GM12891 (cell line): ENCODE measurements around the gene LYST.

Experiments
- DNase-seq: peaks from one replicate; pipeline ENCODE4 v3.0.0; 2011; ENCODE audit warnings: low spot score; ENCODE audit not compliant: insufficient read length
- FAIRE-seq: peaks from 2 replicates; lab custom pipeline; 2011; peaks lifted over from hg19 to GRCh38; lab: Jason Lieb, UNC
- PAX5 ChIP-seq: IDR thresholded peaks from 2 replicates; pipeline ENCODE4 v1.6.1; 2011; ENCODE audit warnings: low read length, moderate library complexity, mild to moderate bottlenecking; ENCODE audit not compliant: insufficient read depth, severe bottlenecking
- POLR2A ChIP-seq: IDR thresholded peaks from 2 replicates; pipeline ENCODE4 v1.6.1; 2011; ENCODE audit warnings: low read depth, low read length, control low read depth
- POLR2AphosphoS5 ChIP-seq: IDR thresholded peaks from 2 replicates; pipeline ENCODE4 v1.6.1; 2011; ENCODE audit warnings: low read depth, low read length, control low read depth
- POU2F2 ChIP-seq: IDR thresholded peaks from 2 replicates; pipeline ENCODE4 v1.6.1; 2011; ENCODE audit warnings: low read depth, mild to moderate bottlenecking, control low read depth, low read length, moderate library complexity
- SPI1 ChIP-seq: IDR thresholded peaks from 2 replicates; pipeline ENCODE4 v1.6.1; 2011; ENCODE audit warnings: low read depth, low read length, control low read depth
- TAF1 ChIP-seq: IDR thresholded peaks from 2 replicates; pipeline ENCODE4 v1.6.1; 2011; ENCODE audit warnings: low read depth, low read length, control low read depth

The LYST gene

DNA sequence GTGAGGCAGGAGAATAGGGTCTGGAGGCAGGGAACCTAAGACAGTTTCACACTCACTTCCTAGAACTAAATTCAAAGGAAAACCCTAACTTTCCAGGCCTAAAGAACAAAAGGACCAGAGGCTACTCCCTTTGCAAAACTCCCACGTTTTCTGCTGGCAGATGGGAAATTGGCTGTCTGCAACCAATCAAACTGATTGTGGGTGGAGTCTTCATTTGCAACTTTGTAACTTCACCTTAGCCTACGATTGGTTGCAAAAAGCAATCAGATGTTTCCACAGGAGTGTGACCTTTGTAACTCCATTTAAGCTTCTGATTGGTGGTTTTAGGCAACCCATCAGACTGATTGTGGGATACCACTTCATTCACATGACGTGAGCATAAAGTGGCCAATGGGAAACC, 197.4 kb downstream of the LYST start:
- TF ChIP-seq POLR2A (no peak), POU2F2 (no peak), PAX5 (no peak), POLR2AphosphoS5 (no peak), TAF1 (no peak), SPI1 (no peak)
- FAIRE-seq (no peak), DNase-seq (no peak)

DNA sequence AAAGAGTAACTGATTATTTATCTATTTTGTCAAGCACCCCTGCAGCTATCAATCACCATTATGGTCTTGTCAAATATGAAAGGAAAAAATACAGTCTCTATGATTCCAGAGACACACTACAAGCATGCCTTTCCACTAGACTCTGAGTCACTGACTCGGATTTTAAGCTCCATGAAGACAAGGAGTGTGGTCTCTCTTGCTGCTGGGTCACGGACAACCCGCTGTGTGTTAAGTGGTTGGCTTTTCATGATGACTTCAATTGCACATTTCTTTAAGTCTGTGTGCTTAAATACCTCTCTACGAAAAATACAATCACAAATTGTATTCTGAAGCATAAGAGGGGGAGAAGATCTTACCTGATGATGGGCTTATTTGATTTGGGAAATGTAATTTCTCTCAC, 203.1 kb downstream of the LYST start:
- TF ChIP-seq PAX5 (no peak), POU2F2 (no peak), TAF1 (no peak), POLR2AphosphoS5 (no peak), POLR2A (no peak), SPI1 (no peak)
- DNase-seq (no peak), FAIRE-seq (no peak)

DNA sequence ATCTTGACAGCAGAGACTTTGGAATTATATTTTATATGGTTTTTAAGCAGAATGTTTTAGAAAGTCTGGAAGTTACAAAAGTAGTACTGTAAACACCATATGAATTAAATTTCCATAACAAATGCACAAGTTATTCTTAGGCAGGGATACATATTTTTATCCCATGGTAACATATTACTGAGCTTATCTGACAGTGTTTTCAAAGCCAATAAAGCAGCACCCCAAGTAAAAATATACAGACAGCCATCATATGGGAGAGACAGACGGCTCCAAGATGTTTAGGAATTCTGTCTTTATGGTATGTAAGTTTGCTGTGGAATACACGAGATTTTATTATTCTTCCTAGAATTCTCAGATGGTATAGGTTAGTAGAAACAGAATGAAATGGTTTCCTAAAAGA, 205.1 kb downstream of the LYST start:
- no peak for TF ChIP-seq SPI1
- FAIRE-seq (no peak), DNase-seq (no peak)

DNA sequence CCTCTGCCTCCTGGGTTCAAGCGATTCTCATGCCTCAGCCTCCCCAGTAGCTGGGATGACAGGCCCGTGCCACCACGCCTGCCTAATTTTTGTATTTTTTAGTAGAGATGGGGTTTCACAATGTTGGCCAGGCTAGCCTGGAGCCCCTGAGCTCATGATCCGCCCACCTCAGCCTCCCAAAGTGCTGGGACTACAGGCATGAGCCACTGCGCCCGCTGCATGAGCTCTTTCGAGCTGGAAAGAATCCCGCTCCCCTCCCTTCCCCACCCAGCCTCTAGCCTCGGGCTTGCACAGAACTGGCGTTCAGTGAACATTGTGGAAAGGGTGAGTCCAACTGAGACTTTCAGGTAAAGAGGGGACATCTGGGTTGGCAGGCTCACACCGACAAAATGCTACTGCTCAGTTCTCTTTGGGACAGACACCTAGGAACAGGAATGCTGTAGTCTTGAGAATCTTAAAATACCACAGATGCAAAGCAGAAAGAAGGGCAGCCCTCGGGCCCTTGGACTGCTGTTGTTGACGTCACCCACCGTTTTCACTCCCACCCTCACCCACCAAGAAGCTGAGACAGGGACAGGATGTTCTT, 207.4 kb downstream of the LYST start:
- no peak for DNase-seq
- TF ChIP-seq PAX5 (no peak), POU2F2 (no peak), TAF1 (no peak), SPI1 (no peak), POLR2A (no peak), POLR2AphosphoS5 (no peak)
- FAIRE-seq: no peak

DNA sequence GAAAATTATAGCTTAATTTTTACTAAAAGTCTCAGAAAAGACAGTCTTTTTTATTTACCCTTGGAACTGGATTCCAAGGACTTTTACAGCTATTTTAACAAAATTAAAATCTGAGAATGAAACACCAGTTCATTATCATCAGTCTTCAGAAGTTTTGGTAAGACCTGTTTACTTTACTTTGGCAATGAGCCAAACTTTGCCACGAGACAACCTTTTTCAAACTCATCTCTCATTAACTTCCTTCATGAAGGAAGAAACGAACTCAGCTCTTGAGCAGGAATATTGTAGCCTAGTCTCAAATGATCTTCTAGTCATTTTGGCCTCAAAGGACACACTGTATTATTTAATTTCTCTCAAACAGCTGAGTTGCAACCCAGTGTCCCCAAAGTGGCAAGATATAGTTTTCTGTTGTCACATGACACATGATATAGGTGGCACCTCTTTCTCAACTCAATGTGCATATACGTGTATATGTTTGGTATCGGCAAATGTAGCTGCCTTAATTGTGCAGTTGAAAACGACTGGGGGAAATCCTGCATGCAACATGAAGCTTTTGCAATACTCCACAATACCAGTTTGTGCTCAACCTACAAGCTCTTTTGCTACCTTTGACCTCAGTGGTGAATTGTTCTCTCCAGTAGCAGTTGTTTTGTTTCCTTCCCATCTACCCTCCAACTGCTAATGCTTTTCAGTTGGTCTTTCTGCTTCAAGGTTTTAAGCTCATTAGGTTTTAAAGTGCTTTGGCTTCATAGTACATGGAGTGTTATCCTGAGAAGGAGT, 208.8 kb downstream of the LYST start:
- FAIRE-seq (no peak), DNase-seq (no peak)
- TF ChIP-seq SPI1: no peak
- TF ChIP-seq TAF1: no peak
- no peak for TF ChIP-seq POLR2AphosphoS5
- TF ChIP-seq PAX5: no peak
- TF ChIP-seq POU2F2: no peak
- no peak for TF ChIP-seq POLR2A

DNA sequence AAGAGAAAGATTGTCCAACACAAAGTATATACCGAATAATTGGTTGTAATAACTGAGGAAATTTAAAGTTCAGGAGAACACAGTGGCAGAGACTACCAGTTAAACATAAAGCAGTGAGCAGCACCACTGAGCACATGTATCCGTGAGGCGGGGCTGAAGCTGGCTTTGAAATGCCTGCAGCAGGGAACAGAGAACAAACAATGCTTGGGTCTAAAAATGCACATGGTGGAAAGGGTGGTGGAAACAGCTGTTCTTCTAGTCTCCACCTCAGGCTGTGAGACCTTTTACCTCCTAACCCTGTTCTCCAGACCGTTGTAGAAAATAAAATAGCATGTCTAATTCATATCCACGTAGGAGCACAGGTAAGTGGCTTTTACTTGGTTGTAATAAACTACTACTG, 209.4 kb downstream of the LYST start:
- FAIRE-seq (no peak), DNase-seq (no peak)
- TF ChIP-seq POLR2AphosphoS5: no peak
- no peak for TF ChIP-seq PAX5
- TF ChIP-seq POU2F2: no peak
- no peak for TF ChIP-seq SPI1
- TF ChIP-seq POLR2A: no peak
- no peak for TF ChIP-seq TAF1

DNA sequence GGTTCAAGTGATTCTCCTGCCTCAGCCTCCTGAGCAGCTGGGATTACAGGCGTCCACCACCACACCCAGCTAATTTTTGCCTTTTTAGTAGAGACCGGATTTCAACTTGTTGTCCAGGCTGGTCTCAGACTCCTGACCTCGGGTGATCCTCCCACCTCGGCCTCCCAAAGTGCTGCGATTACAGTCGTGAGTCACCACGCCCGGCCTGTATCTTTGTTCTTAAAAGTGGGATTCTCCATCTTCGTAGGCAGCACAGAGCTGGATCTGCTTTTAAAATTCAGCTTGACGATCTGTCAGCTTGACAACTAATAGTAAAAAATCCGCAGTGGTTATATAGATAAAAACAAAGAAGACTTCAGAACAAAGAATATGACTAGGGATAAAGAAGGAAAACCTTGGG, 214.3 kb downstream of the LYST start:
- no peak for DNase-seq
- no peak for FAIRE-seq
- TF ChIP-seq POLR2A: no peak
- no peak for TF ChIP-seq TAF1
- TF ChIP-seq SPI1: no peak
- TF ChIP-seq POU2F2: no peak
- no peak for TF ChIP-seq POLR2AphosphoS5
- TF ChIP-seq PAX5: no peak

DNA sequence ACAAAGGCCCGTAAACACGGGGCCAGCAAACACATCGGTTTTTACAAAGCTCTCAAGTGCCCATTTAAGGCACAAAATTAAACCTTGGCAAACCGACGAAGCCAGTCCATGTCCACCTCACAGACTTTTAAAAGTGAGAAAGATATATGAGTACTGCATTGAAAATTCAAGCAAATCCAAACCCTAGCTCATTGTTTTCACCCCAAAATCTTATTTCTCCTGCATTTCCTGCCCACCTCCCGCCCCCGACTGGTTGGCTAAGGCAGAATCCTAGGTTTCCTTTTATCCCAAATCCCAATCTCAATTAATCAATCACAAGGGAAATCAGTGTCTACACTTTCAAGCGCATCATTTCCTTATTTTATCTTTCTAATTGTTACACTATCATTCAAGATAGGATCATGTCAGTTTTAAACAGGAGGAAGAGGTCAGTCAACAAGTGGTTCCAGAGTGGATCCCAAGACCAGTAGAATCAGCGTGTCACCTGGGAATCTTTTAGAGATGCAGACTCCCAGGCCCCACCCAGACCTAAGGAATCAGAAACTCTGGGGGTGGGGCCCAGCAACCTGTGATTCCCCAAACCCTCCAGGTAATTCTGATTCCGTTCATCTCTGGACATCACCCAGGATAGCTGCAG, 215.4 kb downstream of the LYST start:
- TF ChIP-seq TAF1: no peak
- TF ChIP-seq PAX5: no peak
- no peak for TF ChIP-seq POLR2A
- TF ChIP-seq POLR2AphosphoS5: no peak
- no peak for TF ChIP-seq POU2F2
- no peak for TF ChIP-seq SPI1
- no peak for FAIRE-seq
- no peak for DNase-seq

DNA sequence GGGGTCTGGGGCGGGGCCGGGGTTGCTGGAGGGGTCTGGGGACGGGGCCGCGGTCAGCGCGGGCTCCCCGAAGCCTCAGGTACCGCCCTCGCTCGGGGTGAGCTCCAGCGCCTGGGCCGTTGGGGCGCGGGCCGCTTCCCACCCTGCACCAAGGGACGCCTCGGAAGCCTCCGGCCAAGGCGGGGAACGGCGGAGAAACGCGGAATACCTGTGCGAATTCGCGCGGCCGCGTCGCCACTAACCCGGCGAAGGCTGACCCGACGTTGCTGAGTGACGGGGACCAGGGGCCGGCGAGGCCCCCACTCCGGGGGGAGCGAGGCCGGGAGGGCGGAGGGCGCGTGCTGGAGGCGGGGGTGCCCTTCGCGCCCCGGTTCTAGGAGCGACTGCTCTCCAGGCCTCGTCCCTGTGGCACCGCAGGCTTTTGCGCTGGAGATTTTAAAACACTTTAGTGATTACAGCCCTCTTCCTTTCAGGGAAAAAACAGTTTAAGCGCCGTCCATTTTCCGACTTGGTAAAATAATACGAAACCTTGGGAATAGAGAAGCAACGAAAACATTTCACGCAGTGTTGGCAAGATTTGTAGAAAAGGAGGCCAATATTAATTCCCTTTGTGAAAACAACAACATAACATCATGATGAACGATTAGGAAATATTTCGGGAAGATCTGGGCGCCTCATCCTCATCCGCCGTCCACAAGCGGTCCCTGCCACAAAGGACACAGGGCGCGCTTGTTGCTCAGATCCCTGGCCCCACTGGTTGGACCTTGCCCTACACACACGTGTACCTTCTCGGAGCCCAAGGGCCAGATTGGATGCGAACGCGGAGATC, 216.2 kb downstream of the LYST start:
- FAIRE-seq (no peak), DNase-seq (no peak)
- TF ChIP-seq PAX5 (no peak), TAF1 (no peak), POU2F2 (no peak)
